H1 (cell line): Measurements from ENCODE around the gene TNNI2. TPM values are rescaled to one million over a fixed set of nuclear protein-coding genes. Genes with fewer than 3 reads are reported as not detected.

Experiments
- CTCF ChIA-PET: fragments of 300-600 bp; sonication (Branson Sonifier 250); formaldehyde crosslinking; loops from one replicate; lab custom pipeline; 2021; ENCODE audit not compliant: partially characterized antibody; lab: Charles Lee
- POLR2A ChIA-PET: fragments of 300-600 bp; sonication (Branson Sonifier 250); formaldehyde crosslinking; loops from one replicate; lab custom pipeline; 2021; ENCODE audit warnings: inconsistent platforms; ENCODE audit not compliant: partially characterized antibody; lab: Charles Lee
- DNase-seq, 2 experiments: peaks; one replicate each; pipeline versions ENCODE4 v3.0.0 to v3.0.0-alpha.2; 2010 to 2022; ENCODE audit warnings: low spot score in 2 of 2, low read depth in 1 of 2, mixed read lengths in 1 of 2
- FAIRE-seq: peaks from 2 replicates; lab custom pipeline; 2011; peaks lifted over from hg19 to GRCh38; lab: Jason Lieb, UNC
- H2AFZ ChIP-seq: 2 replicates; pipeline ENCODE4 v1.8.1; 2012; ENCODE audit warnings: low read length, inconsistent platforms
- H2AK5ac ChIP-seq: 2 replicates; pipeline ENCODE4 v1.6.1; 2013; ENCODE audit warnings: low read depth, low read length
- H2BK120ac ChIP-seq: replicated peaks from 2 replicates; pipeline ENCODE3; 2013; ENCODE audit warnings: low read depth, low read length, inconsistent platforms
- H2BK12ac ChIP-seq: 2 replicates; pipeline ENCODE4 v1.6.1; 2013; ENCODE audit warnings: low read depth, low read length
- H2BK15ac ChIP-seq: 2 replicates; pipeline ENCODE4 v1.6.1; 2013; ENCODE audit warnings: low read length
- H2BK20ac ChIP-seq: 2 replicates; pipeline ENCODE4 v1.6.1; 2013; ENCODE audit warnings: low read length
- H2BK5ac ChIP-seq: 2 replicates; pipeline ENCODE4 v1.6.1; 2013; ENCODE audit warnings: low read depth, low read length
- H3K14ac ChIP-seq: 2 replicates; pipeline ENCODE4 v1.6.1; 2013; ENCODE audit warnings: inconsistent platforms; ENCODE audit not compliant: insufficient read length
- H3K18ac ChIP-seq: 2 replicates; pipeline ENCODE4 v1.6.1; 2013; ENCODE audit warnings: low read length; ENCODE audit errors: extremely low read depth
- H3K23ac ChIP-seq: 2 replicates; pipeline ENCODE4 v1.6.1; 2013; ENCODE audit warnings: inconsistent platforms; ENCODE audit not compliant: insufficient read length
- H3K23me2 ChIP-seq: 2 replicates; pipeline ENCODE4 v1.6.1; 2013; ENCODE audit warnings: low read depth, low read length
- H3K27ac ChIP-seq: 2 replicates; pipeline ENCODE4 v1.6.1; 2011; ENCODE audit warnings: low read depth, low read length, inconsistent platforms
- H3K27me3 ChIP-seq, 4 experiments: replicated peaks in 1 of 4; 1 replicate in 1 of 4; 2 replicates in 3 of 4; pipeline versions ENCODE4 v1.6.1 to v1.8.1; 2011 to 2013; ENCODE audit warnings: low read length in 3 of 4, mild to moderate bottlenecking in 3 of 4, inconsistent platforms in 2 of 4, mixed read lengths in 2 of 4, moderate library complexity in 1 of 4; ENCODE audit not compliant: control insufficient read depth in 3 of 4, insufficient read depth in 3 of 4; ENCODE audit errors: extremely low read depth in 1 of 4
- H3K36me3 ChIP-seq, 4 experiments: 2 replicates each; pipeline versions ENCODE4 v1.6.1 to v1.8.1; 2011 to 2013; ENCODE audit warnings: mild to moderate bottlenecking in 4 of 4, low read length in 3 of 4, moderate library complexity in 2 of 4, control low read depth in 1 of 4, inconsistent platforms in 1 of 4; ENCODE audit not compliant: insufficient read depth in 4 of 4, control insufficient read depth in 2 of 4
- H3K4ac ChIP-seq: replicated peaks from 2 replicates; pipeline ENCODE3; 2013; ENCODE audit warnings: low read length, low read depth, mixed read lengths, inconsistent platforms; ENCODE audit not compliant: insufficient read length
- H3K4me1 ChIP-seq, 4 experiments: replicated peaks in 1 of 4; 1 replicate in 1 of 4; 2 replicates in 3 of 4; pipeline versions ENCODE4 v1.6.1 to v1.8.1; 2011 to 2013; ENCODE audit warnings: low read length in 3 of 4, inconsistent platforms in 2 of 4, mixed read lengths in 1 of 4; ENCODE audit not compliant: insufficient read depth in 4 of 4, control insufficient read depth in 3 of 4
- H3K4me2 ChIP-seq, 2 experiments: 2 replicates each; pipeline versions ENCODE4 v1.6.1 to v1.8.1; 2011 to 2013; ENCODE audit warnings: low read depth in 2 of 2, low read length in 2 of 2, control low read depth in 1 of 2, inconsistent platforms in 1 of 2, mild to moderate bottlenecking in 1 of 2; ENCODE audit not compliant: insufficient read depth in 1 of 2
- H3K4me3 ChIP-seq, 4 experiments: fragments of 200-600, 300-600 bp in 1 of 4; sonication (generic), shearing (Covaris generic), sonication (Bioruptor Twin) in 1 of 4; 2 replicates each; pipeline versions ENCODE4 v1.5.1 to v1.8.1; 2011 to 2016; ENCODE audit warnings: low read length in 4 of 4, low read depth in 3 of 4, control low read depth in 2 of 4, inconsistent platforms in 2 of 4, mild to moderate bottlenecking in 2 of 4, mixed read lengths in 1 of 4, moderate library complexity in 1 of 4; ENCODE audit not compliant: insufficient read depth in 2 of 4; ENCODE audit errors: extremely low read depth in 1 of 4
- H3K56ac ChIP-seq: replicated peaks from 2 replicates; pipeline ENCODE3; 2013; ENCODE audit warnings: low read depth, mild to moderate bottlenecking, mixed read lengths, low read length, inconsistent platforms; ENCODE audit not compliant: insufficient read length
- H3K79me1 ChIP-seq: 2 replicates; pipeline ENCODE4 v1.6.1; 2013; ENCODE audit warnings: low read depth, low read length, control low read depth
- H3K79me2 ChIP-seq, 2 experiments: 2 replicates each; pipeline versions ENCODE4 v1.6.1 to v1.8.1; 2012 to 2013; ENCODE audit warnings: low read length in 2 of 2, mild to moderate bottlenecking in 2 of 2, inconsistent platforms in 1 of 2; ENCODE audit not compliant: insufficient read depth in 2 of 2, control insufficient read depth in 1 of 2
- H3K9ac ChIP-seq, 4 experiments: replicated peaks in 1 of 4; 1 replicate in 1 of 4; 2 replicates in 3 of 4; pipeline versions ENCODE4 v1.6.1 to v1.8.1; 2011 to 2013; ENCODE audit warnings: low read depth in 3 of 4, low read length in 3 of 4, control low read depth in 2 of 4, mild to moderate bottlenecking in 2 of 4, moderate library complexity in 2 of 4, inconsistent platforms in 1 of 4; ENCODE audit errors: extremely low read depth in 1 of 4
- H3K9me3 ChIP-seq, 2 experiments: 2 replicates each; pipeline versions ENCODE4 v1.6.1 to v1.8.1; 2012 to 2013; ENCODE audit warnings: mild to moderate bottlenecking in 2 of 2, moderate library complexity in 2 of 2, control low read depth in 1 of 2, inconsistent platforms in 1 of 2, low read depth in 1 of 2, low read length in 1 of 2, mixed read lengths in 1 of 2; ENCODE audit not compliant: insufficient read depth in 2 of 2
- H4K20me1 ChIP-seq, 2 experiments: replicated peaks in 1 of 2; 2 replicates each; pipeline versions ENCODE3 to v1.8.1; 2011 to 2013; ENCODE audit warnings: inconsistent platforms in 2 of 2, low read length in 2 of 2, mild to moderate bottlenecking in 1 of 2; ENCODE audit not compliant: insufficient read depth in 2 of 2, control insufficient read depth in 1 of 2
- H4K5ac ChIP-seq: 2 replicates; pipeline ENCODE4 v1.6.1; 2013; ENCODE audit warnings: low read length, low read depth, mixed read lengths, inconsistent platforms; ENCODE audit not compliant: insufficient read length
- H4K8ac ChIP-seq: 2 replicates; pipeline ENCODE4 v1.8.0; 2013; ENCODE audit warnings: mild to moderate bottlenecking, moderate library complexity, low read length, inconsistent platforms; ENCODE audit not compliant: insufficient read depth; ENCODE audit errors: extremely low read depth
- H4K91ac ChIP-seq: replicated peaks from 2 replicates; pipeline ENCODE3; 2013; ENCODE audit warnings: low read length, mixed read lengths, inconsistent platforms; ENCODE audit not compliant: insufficient read length
- MAFK ChIP-seq: IDR thresholded peaks from 2 replicates; pipeline ENCODE4 v1.6.1; 2012; ENCODE audit warnings: low read depth, mild to moderate bottlenecking, improper control_type of control experiment, low read length
- RAD21 ChIP-seq, 2 experiments: IDR thresholded peaks in 1 of 2; conservative IDR thresholded peaks in 1 of 2; 2 replicates each; pipeline ENCODE4 v1.6.1; 2011; ENCODE audit warnings: low read depth in 2 of 2, low read length in 2 of 2, improper control_type of control experiment in 1 of 2, inconsistent platforms in 1 of 2, mild to moderate bottlenecking in 1 of 2, moderate library complexity in 1 of 2
- SIX5 ChIP-seq: IDR thresholded peaks from 2 replicates; pipeline ENCODE4 v1.6.1; 2011; ENCODE audit warnings: mild to moderate bottlenecking, low read depth, low read length
- WGBS, 2 experiments: shearing (Covaris generic) in 1 of 2; methylation state at CpG; one replicate each; pipeline versions ENCODE4 v1.1.6 to v1.1.7; 2013 to 2015; ENCODE audit warnings: low lambda C conversion rate in 2 of 2, mixed read lengths in 2 of 2, inconsistent platforms in 1 of 2, low coverage in 1 of 2, missing lambda C conversion rate in 1 of 2; ENCODE audit not compliant: insufficient replicate concordance in 2 of 2, insufficient coverage in 1 of 2, insufficient read length in 1 of 2; ENCODE audit errors: extremely low coverage in 1 of 2, missing lambda C conversion rate in 1 of 2; 5-methylcytosine and 5-hydroxymethylcytosine counted together
- polyA plus RNA-seq, 7 experiments: library from polyadenylated mRNA; depleted of rRNA in 3 of 7; stranded (reverse) in 5 of 7; unstranded in 2 of 7; fragments of >200 nt in 5 of 7; fragments of 200-250 nt in 2 of 7; gene quantifications; 1 replicate in 5 of 7; 2 replicates in 1 of 7; 4 replicates in 1 of 7; pipeline versions ENCODE4 v1.2.1 to v1.2.3, GENCODE V29; 2011 to 2013; ENCODE audit warnings: missing spikeins in 2 of 7, mixed read lengths in 2 of 7
- total RNA-seq: library from RNA; stranded (reverse); fragmentation: NEBNext Ultra II Directional; extraction: Animal tissue kit (Norgen Biotek cat#: 25700); gene quantifications from 2 replicates; pipeline ENCODE4 v1.2.1, GENCODE V29; 2021
- TF ChIP-seq, protein P1 (sequence below), 3 experiments: IDR thresholded peaks; 1 replicate in 2 of 3; 2 replicates in 1 of 3; pipeline versions ENCODE4 v1.5.1 to v1.6.1; 2011; ENCODE audit warnings: low read length in 3 of 3, mild to moderate bottlenecking in 3 of 3, inconsistent platforms in 2 of 3, low read depth in 1 of 3, moderate library complexity in 1 of 3; ENCODE audit not compliant: insufficient read depth in 1 of 3; ENCODE audit errors: control extremely low read depth in 1 of 3

Gene TNNI2
- total and polyA plus RNA-seq, 2 of the 8 experiments (the other 6 are each of a cell fraction or from before 2014, with no cell fraction given) = not detected

DNA sequence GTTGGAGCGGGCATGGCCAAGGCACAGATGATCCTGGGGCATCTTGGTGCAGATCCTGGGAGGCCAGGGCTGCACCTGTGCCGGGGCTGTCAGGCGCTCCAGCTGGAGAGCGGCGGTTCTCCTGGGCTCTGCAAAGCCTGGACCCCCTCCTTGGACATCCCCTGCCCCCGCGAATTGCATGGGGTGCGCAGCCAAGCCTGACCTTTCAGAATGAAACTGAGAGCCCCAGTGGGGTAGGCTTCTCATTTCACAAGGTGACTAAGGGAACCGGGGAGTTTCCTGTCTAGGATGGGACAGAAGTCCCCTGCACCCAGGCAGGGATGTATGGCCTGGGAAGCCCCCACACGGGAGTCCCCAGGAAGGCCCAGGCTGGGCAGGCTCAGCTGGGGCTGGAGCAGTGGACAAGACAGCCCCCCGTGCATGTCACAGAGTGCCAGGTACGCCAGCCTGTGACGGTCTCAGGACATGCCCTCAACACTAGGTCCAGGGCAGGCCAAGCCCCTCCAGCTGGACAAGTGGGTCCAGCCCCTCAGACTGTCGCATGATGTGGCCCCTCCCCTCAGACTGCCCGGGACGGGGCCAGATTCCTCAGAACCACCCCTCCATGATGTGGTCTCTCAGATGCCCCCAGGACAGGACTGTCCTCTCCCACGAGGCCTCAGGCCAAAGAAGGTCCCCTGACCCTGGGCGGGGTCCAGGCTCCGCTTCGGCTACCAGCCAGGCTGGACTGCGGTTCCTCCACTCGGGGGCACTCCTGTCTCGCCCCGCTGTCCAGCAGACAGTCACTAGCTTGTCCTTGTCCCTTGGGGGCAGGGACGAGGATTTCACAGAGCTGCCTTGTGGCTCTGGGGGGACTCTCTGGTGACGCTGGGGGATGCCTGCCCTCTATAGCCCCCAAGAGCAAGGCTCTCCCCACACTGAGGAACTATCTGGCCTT lies 16.4 kb downstream of the TNNI2 start:
- WGBS, 2 experiments = 84% methylated on average over 24 of the region's 26 CpGs; no CpG with 5 or more reads in 1 of the 2 experiments
- Histone ChIP-seq H3K23me2 (peaks cover 3% of the 10 kb centered on the region; the same call in 1 of the 2 replicates), H2BK20ac (no peak overlapping the region), H3K27me3 (no peaks in the 10 kb centered on the region; a peak in 1 of 7 replicates), H2BK15ac (no peak overlapping the region), H4K20me1 (no peaks in the 10 kb centered on the region), H2AK5ac (no peak overlapping the region), H2BK5ac (no peak overlapping the region), H3K23ac (no peak overlapping the region), H3K18ac (no peak overlapping the region), H4K91ac (no peak overlapping the region), H4K5ac (no peak overlapping the region), H3K79me2 (no peaks in the 10 kb centered on the region), H3K14ac (no peak overlapping the region), H3K27ac (no peak overlapping the region), H3K4ac (no peak overlapping the region), H2BK12ac (no peak overlapping the region), H3K36me3 (no peaks in the 10 kb centered on the region), H2AFZ (no peak overlapping the region), H3K56ac (no peak overlapping the region), H3K4me1 (0 out of 7 replicates have a peak, but pooled peaks cover 0 to 3% (median 0%) of the 10 kb centered on the region in 4 experiments), H3K4me2 (no peak overlapping the region), H3K79me1 (no peaks in the 10 kb centered on the region), H3K4me3 (no peak overlapping the region), H3K9ac (no peak overlapping the region), H3K9me3 (no peaks in the 10 kb centered on the region), H2BK120ac (no peak overlapping the region), H4K8ac (no peak overlapping the region; the same call in 1 of the 2 replicates)
- TF ChIP-seq, protein P1, sequence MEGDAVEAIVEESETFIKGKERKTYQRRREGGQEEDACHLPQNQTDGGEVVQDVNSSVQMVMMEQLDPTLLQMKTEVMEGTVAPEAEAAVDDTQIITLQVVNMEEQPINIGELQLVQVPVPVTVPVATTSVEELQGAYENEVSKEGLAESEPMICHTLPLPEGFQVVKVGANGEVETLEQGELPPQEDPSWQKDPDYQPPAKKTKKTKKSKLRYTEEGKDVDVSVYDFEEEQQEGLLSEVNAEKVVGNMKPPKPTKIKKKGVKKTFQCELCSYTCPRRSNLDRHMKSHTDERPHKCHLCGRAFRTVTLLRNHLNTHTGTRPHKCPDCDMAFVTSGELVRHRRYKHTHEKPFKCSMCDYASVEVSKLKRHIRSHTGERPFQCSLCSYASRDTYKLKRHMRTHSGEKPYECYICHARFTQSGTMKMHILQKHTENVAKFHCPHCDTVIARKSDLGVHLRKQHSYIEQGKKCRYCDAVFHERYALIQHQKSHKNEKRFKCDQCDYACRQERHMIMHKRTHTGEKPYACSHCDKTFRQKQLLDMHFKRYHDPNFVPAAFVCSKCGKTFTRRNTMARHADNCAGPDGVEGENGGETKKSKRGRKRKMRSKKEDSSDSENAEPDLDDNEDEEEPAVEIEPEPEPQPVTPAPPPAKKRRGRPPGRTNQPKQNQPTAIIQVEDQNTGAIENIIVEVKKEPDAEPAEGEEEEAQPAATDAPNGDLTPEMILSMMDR (IDR thresholded peaks at IDR 0.05; ENCODE audit: control extremely low read depth in 1 of 3, insufficient read depth in 1 of 3, low read depth in 1 of 3, low read length in 3 of 3) = peak in 1 of 3 experiments; percentile 6; a peak in 1 of 4 replicates
- TF ChIP-seq MAFK (no peak), RAD21 (IDR thresholded peaks at IDR 0.05 in 1 of 2, conservative IDR thresholded peaks at IDR 0.05 in 1 of 2; ENCODE audit: low read depth in 2 of 2, low read length in 2 of 2) (peak; percentile 14 to 35; a peak in 2 of 4 replicates), SIX5 (no peak)
- no peak for FAIRE-seq
- POLR2A ChIA-PET = no interaction called here
- no peak for DNase-seq
- CTCF ChIA-PET = interaction anchor here (0.6 to 15.7 kb wide), 10 partner anchors 9 to 299 kb away, joined by 3 to 232 read pairs (median 4); no protein-coding TSS in a partner anchor
